Esophagus muscularis mucosa (tissue), 4 donors: ENCODE results near the gene PCK1. TPM values are rescaled to one million over a fixed set of nuclear protein-coding genes. Genes with fewer than 3 reads are reported as not detected.

ENCODE experiments used
- DNase-seq: peaks from one replicate; pipeline ENCODE4 v3.0.0-alpha.2; 2017; ENCODE audit errors: extremely low spot score
- H3K27ac ChIP-seq, 4 donors: fragments of 200-600 bp; sonication (generic); replicated peaks in 1 of 4; 1 replicate in 3 of 4; 2 replicates in 1 of 4; pipeline ENCODE4 v1.5.1; 2016 to 2019; ENCODE audit warnings: mild to moderate bottlenecking in 1 of 4
- H3K27me3 ChIP-seq, 4 donors: fragments of 200-600 bp; sonication (generic); one replicate each; pipeline versions ENCODE4 v1.5.1 to v1.6.0; 2016 to 2019
- H3K36me3 ChIP-seq, 4 donors: fragments of 200-600 bp; sonication (generic); one replicate each; pipeline ENCODE4 v1.5.1; 2016 to 2019
- H3K4me1 ChIP-seq, 4 donors: fragments of 200-600 bp; sonication (generic); one replicate each; pipeline ENCODE4 v1.5.1; 2016 to 2019
- H3K4me3 ChIP-seq, 4 donors: fragments of 200-600 bp; sonication (generic); 1 replicate in 2 of 4; 2 replicates in 2 of 4; pipeline ENCODE4 v1.5.1; 2016 to 2019; ENCODE audit warnings: mild to moderate bottlenecking in 4 of 4, moderate library complexity in 1 of 4
- H3K9me3 ChIP-seq, 4 donors: fragments of 200-600 bp; sonication (generic); 1 replicate in 3 of 4; 2 replicates in 1 of 4; pipeline ENCODE4 v1.5.1; 2016 to 2019
- EP300 ChIP-seq: sonication (generic); formaldehyde crosslinking; IDR thresholded peaks from one replicate; pipeline ENCODE4 v1.6.1; 2017; ENCODE audit warnings: antibody characterized with exemption
- POLR2A ChIP-seq: fragments of 450-650 bp; IDR thresholded peaks from one replicate; pipeline ENCODE4 v1.6.1; 2017; ENCODE audit warnings: antibody characterized with exemption, moderate library complexity, mild to moderate bottlenecking, low read depth
- POLR2AphosphoS5 ChIP-seq, 2 donors: sonication (generic); formaldehyde crosslinking; IDR thresholded peaks; one replicate each; pipeline ENCODE4 v1.6.1; 2017; ENCODE audit warnings: antibody characterized with exemption in 2 of 2
- WGBS: methylation state at CpG from one replicate; pipeline ENCODE4 v1.1.5; 2018; 5-methylcytosine and 5-hydroxymethylcytosine counted together
- intact Hi-C: fragments of 100-400 bp; cut with DNase I; formaldehyde crosslinking; loops from one replicate; pipeline ENCODE4 v1.15.1; 2023
- total RNA-seq, 4 donors: library from RNA; depleted of rRNA; stranded (reverse); fragments of >200 nt; gene quantifications; one replicate each; pipeline versions ENCODE4 v1.1.0 to v1.2.1, GENCODE V29; 2016
- TF ChIP-seq, protein P1 (sequence below), 3 experiments: fragments of 200-600 bp in 2 of 3; fragments of 450-650 bp in 1 of 3; sonication (generic) in 2 of 3; IDR thresholded peaks; one replicate each; pipeline ENCODE4 v1.5.1; 2017 to 2019; ENCODE audit warnings: antibody characterized with exemption in 3 of 3, mild to moderate bottlenecking in 2 of 3, moderate library complexity in 1 of 3

The PCK1 gene
- total RNA-seq, 4 donors from 2014 or later, result under 0.01 to 0.63 (median 0.06) TPM; not detected in 1

DNA sequence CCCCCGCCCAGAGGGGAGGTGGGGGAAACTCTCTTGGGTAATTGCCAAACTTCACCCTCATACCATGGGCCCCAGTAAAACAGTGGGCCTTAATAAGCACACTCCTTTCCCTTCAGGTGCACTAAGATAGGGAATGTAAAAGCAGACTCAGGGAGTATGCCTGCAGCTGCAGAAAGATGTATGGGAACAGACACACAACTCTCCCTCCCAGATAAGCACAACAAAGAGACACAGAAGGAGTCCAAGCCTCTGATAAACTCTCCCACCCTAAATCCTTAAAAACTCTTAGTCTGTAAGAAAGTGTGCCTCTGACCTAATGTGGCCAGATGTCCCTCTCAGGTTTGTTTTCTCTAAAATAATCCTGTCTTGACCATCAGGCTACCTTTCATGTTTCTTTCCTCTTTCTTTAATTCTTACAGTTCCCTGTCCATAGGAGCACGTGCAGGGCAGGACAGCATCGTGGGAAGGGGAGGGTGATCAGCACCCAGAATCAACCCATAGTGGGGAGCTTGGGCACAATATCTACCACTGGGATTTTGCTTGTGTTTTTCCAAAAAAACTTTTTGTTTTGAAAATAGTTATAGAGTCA is 24.7 kb upstream of the PCK1 start:
- TF ChIP-seq, protein P1, sequence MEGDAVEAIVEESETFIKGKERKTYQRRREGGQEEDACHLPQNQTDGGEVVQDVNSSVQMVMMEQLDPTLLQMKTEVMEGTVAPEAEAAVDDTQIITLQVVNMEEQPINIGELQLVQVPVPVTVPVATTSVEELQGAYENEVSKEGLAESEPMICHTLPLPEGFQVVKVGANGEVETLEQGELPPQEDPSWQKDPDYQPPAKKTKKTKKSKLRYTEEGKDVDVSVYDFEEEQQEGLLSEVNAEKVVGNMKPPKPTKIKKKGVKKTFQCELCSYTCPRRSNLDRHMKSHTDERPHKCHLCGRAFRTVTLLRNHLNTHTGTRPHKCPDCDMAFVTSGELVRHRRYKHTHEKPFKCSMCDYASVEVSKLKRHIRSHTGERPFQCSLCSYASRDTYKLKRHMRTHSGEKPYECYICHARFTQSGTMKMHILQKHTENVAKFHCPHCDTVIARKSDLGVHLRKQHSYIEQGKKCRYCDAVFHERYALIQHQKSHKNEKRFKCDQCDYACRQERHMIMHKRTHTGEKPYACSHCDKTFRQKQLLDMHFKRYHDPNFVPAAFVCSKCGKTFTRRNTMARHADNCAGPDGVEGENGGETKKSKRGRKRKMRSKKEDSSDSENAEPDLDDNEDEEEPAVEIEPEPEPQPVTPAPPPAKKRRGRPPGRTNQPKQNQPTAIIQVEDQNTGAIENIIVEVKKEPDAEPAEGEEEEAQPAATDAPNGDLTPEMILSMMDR (IDR thresholded peaks at IDR 0.05), result no peak
- TF ChIP-seq POLR2AphosphoS5 (IDR thresholded peaks at IDR 0.05), result no peak
- TF ChIP-seq EP300, result no peak
- TF ChIP-seq POLR2A, result no peak
- Histone ChIP-seq H3K4me3 (no peak overlapping the region), H3K9me3 (peaks cover 0 to 10% (median 2%) of the 10 kb centered on the region in 4 donors), H3K4me1 (peaks cover 0 to 9% (median 3%) of the 10 kb centered on the region in 4 donors), H3K27me3 (peaks cover 0 to 9% (median 0%) of the 10 kb centered on the region in 4 donors), H3K36me3 (no peaks in the 10 kb centered on the region), H3K27ac (no peak overlapping the region)
- DNase-seq, result no peak
- intact Hi-C loops, result no loop called here
- 57% methylated on average over 3 of the region's 3 CpGs for WGBS

DNA sequence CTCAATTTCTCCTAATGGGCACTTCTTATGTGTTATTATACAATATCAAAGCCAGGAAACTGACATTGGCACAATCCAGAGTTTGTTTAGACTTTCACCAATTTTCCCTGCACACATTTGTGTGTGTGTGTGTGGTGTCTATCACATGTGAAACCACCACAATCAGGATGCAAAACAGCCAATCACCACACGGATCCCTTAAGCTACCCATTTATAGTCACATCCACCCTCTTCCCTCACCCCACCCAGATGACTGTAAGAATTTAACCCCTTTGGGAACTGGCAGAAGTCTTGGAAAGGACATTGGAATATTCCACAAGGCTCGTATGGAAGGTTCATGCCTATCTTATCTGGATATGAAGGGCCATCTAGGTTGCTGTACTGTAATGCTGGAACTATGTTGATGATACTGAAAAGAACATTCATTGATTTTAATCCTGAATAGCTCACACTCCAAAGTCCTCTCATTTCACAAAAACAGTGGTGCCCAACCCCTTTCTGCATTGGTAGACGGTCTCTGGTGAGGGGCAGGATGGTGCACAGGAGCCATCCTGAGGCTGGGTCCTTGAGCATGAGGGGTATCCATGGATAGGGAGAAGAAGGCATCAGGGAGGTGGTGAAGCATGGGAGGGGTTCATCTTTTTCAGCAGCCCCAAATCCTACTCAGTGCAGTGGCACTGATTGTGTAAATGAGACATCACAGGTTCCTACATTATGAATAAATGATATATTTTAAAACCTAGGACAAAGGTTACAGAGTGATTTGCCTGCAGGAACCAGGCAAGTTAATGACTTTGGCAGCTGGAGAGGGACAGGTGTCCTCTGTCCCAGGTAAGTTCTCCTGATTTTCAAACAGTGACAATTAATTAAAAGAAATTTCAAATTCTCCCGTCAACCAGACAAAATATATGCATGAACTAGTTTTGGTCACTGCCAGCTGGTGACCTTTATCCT is 23.9 kb upstream of the PCK1 start:
- no peak for TF ChIP-seq POLR2AphosphoS5 (IDR thresholded peaks at IDR 0.05)
- Histone ChIP-seq H3K4me1 (peaks cover 0 to 5% (median 1%) of the 10 kb centered on the region in 4 donors), H3K4me3 (no peak overlapping the region), H3K36me3 (no peaks in the 10 kb centered on the region), H3K9me3 (peaks cover 0 to 10% (median 2%) of the 10 kb centered on the region in 4 donors), H3K27ac (no peak overlapping the region), H3K27me3 (peaks cover 0 to 9% (median 0%) of the 10 kb centered on the region in 4 donors)
- DNase-seq, result no peak
- intact Hi-C loops, result no loop called here
- WGBS, result 75% methylated on average over 4 of the region's 4 CpGs

DNA sequence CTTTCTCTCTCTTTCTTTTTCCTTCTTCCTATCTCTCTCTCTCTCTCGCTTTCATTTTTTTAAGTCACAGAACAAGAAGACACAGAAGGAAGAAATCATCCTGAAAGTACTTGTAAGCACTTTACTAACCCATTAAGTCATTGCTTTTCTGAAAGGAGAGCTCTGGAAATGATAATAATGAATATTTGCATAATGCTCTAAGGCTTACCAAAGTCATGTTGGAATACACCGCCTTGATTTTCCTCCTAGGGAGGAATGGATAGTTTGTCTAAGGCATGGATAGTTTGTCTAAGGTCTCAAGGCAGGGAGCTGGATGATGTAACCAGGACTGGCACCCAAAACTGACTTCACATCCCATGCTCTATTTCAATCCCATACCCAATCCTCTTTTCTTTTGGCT is 23.1 kb upstream of the PCK1 start:
- H3K9me3 ChIP-seq, result peaks cover 0 to 10% (median 2%) of the 10 kb centered on the region in 4 donors
- no peaks in the 10 kb centered on the region for H3K4me1 ChIP-seq
- no peak overlapping the region for H3K4me3 ChIP-seq
- no peak for TF ChIP-seq POLR2A
- TF ChIP-seq EP300, result no peak
- no peak for TF ChIP-seq POLR2AphosphoS5 (IDR thresholded peaks at IDR 0.05)
- TF ChIP-seq, protein P1 (IDR thresholded peaks at IDR 0.05), result no peak
- intact Hi-C loops, result no loop called here
- 98% methylated on average over 2 of the region's 2 CpGs for WGBS
- no peak for DNase-seq
- peaks cover 0 to 9% (median 0%) of the 10 kb centered on the region in 4 donors for H3K27me3 ChIP-seq
- no peak overlapping the region for H3K27ac ChIP-seq
- H3K36me3 ChIP-seq, result no peaks in the 10 kb centered on the region

- intact Hi-C loops, result no loop called here
- Histone ChIP-seq H3K27ac (no peak overlapping the region), H3K36me3 (no peaks in the 10 kb centered on the region), H3K9me3 (peaks cover 0 to 10% (median 2%) of the 10 kb centered on the region in 4 donors), H3K27me3 (peaks cover 0 to 9% (median 0%) of the 10 kb centered on the region in 4 donors), H3K4me3 (no peak overlapping the region), H3K4me1 (peaks cover 0 to 5% (median 2%) of the 10 kb centered on the region in 4 donors)
- no peak for DNase-seq
- 81% methylated on average over 12 of the region's 12 CpGs for WGBS
- TF ChIP-seq, protein P1 (IDR thresholded peaks at IDR 0.05), result no peak
- TF ChIP-seq POLR2AphosphoS5 (IDR thresholded peaks at IDR 0.05), result no peak
- no peak for TF ChIP-seq POLR2A
- no peak for TF ChIP-seq EP300
Measured at GRCh38 chr20:57539889-57540288, 21.0 kb upstream of the PCK1 start.
